Measurements from ENCODE around the gene RAPGEF3.
A peak's percentile ranks its signal among the peaks of the same experiment; 100 is the strongest.

Gene RAPGEF3

DNA sequence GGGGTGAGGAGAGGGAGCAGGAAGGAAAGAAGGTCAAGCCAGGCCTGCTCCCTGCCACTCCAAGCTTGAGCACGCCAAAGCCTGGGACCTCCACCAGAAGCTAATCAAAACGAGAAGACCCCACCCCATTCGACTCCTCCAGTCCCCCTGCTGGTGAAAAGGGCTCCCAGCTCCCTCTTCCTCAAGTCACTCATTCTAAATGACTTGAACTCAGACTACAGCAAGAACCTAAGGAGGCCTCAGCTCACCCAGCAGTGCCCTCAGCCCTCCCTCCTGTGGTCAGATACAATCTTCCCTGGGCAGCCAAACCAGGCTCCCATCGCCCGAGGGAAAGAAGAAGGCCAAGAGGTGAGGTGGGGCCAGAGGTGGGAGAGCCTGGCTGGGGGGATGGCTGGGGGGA is 43.6 kb upstream of the RAPGEF3 start:
- DNase-seq (ENCODE audit: low read depth), result no peak
- TF ChIP-seq, protein P1, sequence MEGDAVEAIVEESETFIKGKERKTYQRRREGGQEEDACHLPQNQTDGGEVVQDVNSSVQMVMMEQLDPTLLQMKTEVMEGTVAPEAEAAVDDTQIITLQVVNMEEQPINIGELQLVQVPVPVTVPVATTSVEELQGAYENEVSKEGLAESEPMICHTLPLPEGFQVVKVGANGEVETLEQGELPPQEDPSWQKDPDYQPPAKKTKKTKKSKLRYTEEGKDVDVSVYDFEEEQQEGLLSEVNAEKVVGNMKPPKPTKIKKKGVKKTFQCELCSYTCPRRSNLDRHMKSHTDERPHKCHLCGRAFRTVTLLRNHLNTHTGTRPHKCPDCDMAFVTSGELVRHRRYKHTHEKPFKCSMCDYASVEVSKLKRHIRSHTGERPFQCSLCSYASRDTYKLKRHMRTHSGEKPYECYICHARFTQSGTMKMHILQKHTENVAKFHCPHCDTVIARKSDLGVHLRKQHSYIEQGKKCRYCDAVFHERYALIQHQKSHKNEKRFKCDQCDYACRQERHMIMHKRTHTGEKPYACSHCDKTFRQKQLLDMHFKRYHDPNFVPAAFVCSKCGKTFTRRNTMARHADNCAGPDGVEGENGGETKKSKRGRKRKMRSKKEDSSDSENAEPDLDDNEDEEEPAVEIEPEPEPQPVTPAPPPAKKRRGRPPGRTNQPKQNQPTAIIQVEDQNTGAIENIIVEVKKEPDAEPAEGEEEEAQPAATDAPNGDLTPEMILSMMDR (conservative IDR thresholded peaks at IDR 0.05; ENCODE audit: low read length), result peak; percentile 30

DNA sequence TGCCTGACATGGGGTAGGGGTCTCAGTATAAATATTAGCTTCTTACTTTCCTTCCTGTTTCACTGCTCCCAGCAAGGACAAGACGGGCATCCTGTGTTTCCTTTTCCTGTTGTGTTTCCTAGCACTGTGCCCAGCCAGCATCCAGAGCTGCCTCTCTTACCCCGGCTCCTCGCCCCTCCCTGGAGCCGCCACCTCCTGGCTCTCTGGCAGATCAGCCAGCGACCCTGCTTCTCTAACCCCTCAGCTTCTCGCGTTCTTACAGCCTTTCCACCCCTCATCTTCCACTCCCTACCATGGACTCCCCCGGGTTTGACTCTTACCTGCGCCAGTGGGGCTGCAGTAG is 43.2 kb upstream of the RAPGEF3 start:
- no peak overlapping the region for H3K4me3 ChIP-seq (ENCODE audit: low read length)
- DNase-seq (ENCODE audit: low read depth), result no peak
- TF ChIP-seq, protein P1 (conservative IDR thresholded peaks at IDR 0.05; ENCODE audit: low read length), result no peak

More for the DNA sequence above, 43.6 kb upstream of the RAPGEF3 start:
- H3K4me3 ChIP-seq (ENCODE audit: low read length), result no peak overlapping the region

DNA sequence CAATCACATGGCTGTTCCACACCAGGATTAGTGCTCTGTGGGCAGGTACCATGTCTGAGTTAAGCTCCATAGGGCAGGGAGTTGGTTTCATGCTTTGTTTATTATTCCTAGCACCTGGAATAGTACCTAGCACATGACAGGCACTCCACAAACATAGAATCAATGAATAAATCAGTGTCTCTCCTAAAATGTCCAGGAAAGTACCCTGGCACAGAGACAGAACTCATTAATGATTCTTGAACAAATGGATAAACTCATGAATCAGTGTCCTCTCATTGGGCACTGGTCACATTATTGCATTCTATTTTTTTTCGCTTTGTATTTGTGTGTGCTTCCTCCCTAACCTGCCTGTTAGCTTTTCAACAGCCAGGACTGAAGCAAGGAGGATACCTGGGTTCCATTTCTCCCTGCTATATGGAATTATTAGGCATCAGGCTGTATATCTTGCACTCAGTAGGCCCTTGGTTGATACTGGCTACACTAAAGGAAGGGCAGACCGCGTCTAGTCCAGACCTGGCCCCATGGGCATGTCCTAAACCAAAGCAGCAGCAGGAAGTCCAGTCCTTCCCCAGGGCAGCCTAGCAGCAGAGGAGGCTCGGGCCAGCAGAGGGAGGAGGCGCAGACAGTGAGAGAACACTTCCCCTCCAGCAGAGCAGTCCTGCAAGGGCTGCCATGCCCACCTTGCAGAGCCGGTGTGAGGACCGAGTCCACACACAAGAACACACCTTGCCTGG is 42.7 kb upstream of the RAPGEF3 start:
- H3K4me3 ChIP-seq (ENCODE audit: low read length), result no peak overlapping the region
- DNase-seq (ENCODE audit: low read depth), result no peak
- TF ChIP-seq, protein P1 (conservative IDR thresholded peaks at IDR 0.05; ENCODE audit: low read length), result peak; percentile 33

DNA sequence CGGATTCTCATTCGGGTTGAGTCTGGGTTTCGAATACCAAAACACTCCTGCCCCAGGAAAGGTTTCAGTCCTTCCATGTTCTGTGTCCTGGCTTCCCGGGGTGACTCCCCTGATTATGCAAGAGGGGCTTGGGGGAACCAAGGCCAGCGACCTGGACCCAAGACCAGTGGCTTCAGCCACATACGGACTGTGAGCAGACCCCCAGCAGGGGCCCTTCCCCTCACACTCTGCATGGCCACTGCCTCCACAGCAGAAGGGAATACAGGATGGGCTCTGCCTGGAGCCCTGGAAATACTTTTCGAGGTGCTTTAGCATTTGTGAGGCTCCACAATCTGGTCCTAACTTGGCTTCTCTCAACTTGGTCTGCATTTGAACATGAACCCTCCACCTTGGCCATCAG is 41.9 kb upstream of the RAPGEF3 start:
- TF ChIP-seq, protein P1 (conservative IDR thresholded peaks at IDR 0.05; ENCODE audit: low read length), result no peak
- no peak overlapping the region for H3K4me3 ChIP-seq (ENCODE audit: low read length)
- no peak for DNase-seq (ENCODE audit: low read depth)

DNA sequence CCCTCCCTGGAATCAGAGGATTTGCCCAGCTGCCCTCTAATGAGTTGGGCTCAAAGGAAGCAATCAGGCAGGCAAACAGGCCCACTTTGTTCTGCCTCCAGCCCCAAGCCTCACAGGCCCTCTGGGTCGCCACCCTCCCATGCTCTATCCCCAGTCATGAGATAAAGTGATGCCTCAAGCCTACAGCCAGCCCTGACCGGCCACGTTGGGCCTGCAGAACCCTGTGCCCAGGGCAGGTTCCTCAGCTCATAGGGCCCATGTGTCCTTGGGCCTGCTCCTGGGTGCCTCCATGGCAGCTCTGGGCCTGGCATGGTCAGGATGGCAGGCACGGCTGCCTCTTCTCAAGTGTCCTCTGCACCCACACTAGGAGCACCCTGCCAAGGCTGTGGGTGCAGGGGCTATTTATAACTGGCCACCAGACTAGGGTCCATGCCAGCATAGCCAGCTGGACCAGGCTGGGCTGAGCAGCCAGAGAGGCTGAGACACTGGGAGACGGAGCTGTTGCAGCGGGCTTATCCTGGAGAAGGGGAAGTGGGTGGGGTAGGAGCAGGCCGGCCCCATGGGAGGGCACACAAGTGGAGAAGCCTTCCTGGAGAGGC is 40.8 kb upstream of the RAPGEF3 start:
- no peak overlapping the region for H3K4me3 ChIP-seq (ENCODE audit: low read length)
- TF ChIP-seq, protein P1 (conservative IDR thresholded peaks at IDR 0.05; ENCODE audit: low read length), result no peak
- DNase-seq (ENCODE audit: low read depth), result no peak

DNA sequence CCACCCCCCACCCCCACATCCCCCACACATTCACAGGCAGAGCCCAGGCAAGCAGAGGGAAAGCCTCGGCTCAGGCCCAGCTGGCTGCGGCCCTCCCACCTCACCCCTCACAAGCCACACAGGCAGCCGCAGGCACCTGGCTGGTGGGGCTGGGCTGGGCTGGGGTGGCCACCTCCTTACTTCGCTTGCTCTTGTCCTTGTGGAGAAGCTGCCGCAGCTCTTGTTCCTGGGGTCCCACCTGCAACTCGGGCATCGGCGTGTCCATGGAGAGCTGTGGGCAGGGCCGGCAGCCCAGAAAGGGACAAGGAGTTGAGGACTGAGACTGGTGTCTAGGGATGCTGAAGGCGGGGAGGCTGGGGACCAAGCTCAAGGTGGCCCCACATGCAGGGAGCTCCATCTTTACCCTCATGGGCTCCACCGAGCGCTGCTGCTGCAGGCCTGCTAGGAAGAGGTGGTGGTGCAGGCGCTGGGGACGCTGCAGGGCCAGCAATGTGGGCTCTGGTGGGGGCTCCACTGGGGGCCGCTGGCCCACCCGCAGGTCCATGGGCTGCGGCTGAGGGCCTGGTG is 39.8 kb upstream of the RAPGEF3 start:
- TF ChIP-seq, protein P1 (conservative IDR thresholded peaks at IDR 0.05; ENCODE audit: low read length), result no peak
- H3K4me3 ChIP-seq (ENCODE audit: low read length), result no peak overlapping the region
- DNase-seq (ENCODE audit: low read depth), result no peak

DNA sequence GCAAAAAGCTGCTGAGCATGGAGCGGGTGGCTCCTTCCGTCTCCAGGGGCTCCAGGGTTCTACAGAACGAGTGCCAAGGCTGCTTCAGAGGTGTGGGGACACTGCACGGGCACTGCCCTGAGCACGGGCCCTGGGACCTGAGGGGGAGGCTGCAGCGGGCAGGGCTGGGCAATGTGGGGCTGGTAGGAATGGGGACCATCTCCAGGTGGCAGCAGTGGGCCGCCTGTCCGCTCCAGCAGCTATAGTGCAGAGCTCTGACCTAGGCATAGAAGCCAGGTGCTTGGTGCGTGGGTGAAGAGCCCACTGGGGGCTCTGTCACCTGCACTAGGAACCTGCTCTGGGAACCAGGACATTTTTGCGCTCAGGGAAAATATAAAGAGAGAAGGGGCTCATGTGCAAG is 38.8 kb upstream of the RAPGEF3 start:
- TF ChIP-seq, protein P1 (conservative IDR thresholded peaks at IDR 0.05; ENCODE audit: low read length), result no peak
- no peak for DNase-seq (ENCODE audit: low read depth)
- H3K4me3 ChIP-seq (ENCODE audit: low read length), result no peak overlapping the region
